Activated CD4-positive, alpha-beta memory T cell treated with anti-CD3 and anti-CD28 coated beads for 36 hours (primary cell): Measurements from ENCODE around the gene ASXL2. TPM values are rescaled to one million over a fixed set of nuclear protein-coding genes. Genes with fewer than 3 reads are reported as not detected.

Source experiments
- CTCF ChIA-PET: fragments of 350-600 bp; sonication (Branson Sonifier 250); formaldehyde crosslinking; loops from one replicate; lab custom pipeline; 2021; ENCODE audit warnings: antibody characterized with exemption, inconsistent platforms; lab: Charles Lee
- POLR2A ChIA-PET: fragments of 350-600 bp; sonication (Branson Sonifier 250); formaldehyde crosslinking; loops from one replicate; lab custom pipeline; 2021; ENCODE audit warnings: antibody characterized with exemption; lab: Charles Lee
- DNase-seq: peaks from one replicate; pipeline ENCODE4 v3.0.0-alpha.2; 2020
- H3K27ac Mint-ChIP-seq: one replicate; pipeline ENCODE4 v1.8.0; 2021; ENCODE audit warnings: mixed read lengths
- H3K27me3 Mint-ChIP-seq: one replicate; pipeline ENCODE4 v1.8.0; 2021; ENCODE audit warnings: mixed read lengths
- H3K36me3 Mint-ChIP-seq: one replicate; pipeline ENCODE4 v1.8.0; 2021; ENCODE audit warnings: mixed read lengths
- H3K4me1 Mint-ChIP-seq: one replicate; pipeline ENCODE4 v1.8.0; 2021; ENCODE audit warnings: low read depth, mixed read lengths
- H3K4me3 Mint-ChIP-seq: one replicate; pipeline ENCODE4 v1.8.0; 2021; ENCODE audit warnings: mild to moderate bottlenecking, mixed read lengths
- H3K9me3 Mint-ChIP-seq: one replicate; pipeline ENCODE4 v1.8.0; 2021; ENCODE audit warnings: mixed read lengths
- intact Hi-C: fragments of 100-400 bp; cut with micrococcal nuclease; formaldehyde crosslinking; loops from one replicate; pipeline ENCODE4 v1.15.1; 2023
- total RNA-seq, 2 experiments: library from RNA; stranded (reverse); gene quantifications; one replicate each; pipeline ENCODE4 v1.2.3, GENCODE V29; 2021

The ASXL2 gene
- total RNA-seq, 2 experiments from 2014 or later: 37.8 to 38.7 TPM

- intact Hi-C loops: no loop called here
- Mint-ChIP-seq H3K4me3 (no peak overlapping the region), H3K27ac (no peak overlapping the region), H3K36me3 (no peaks in the 10 kb centered on the region), H3K4me1 (peaks cover 4% of the 10 kb centered on the region), H3K27me3 (no peaks in the 10 kb centered on the region), H3K9me3 (no peaks in the 10 kb centered on the region)
- ChIA-PET CTCF (interaction anchor here (0.8 to 5.2 kb wide), 16 partner anchors 9 to 153 kb away, joined by 3 to 132 read pairs (median 6); partner anchors contain the start of gene DTNB), POLR2A (no interaction called here)
- no peak for DNase-seq
Measured at GRCh38 chr2:25699216-25699615, 179.1 kb downstream of the ASXL2 start.

- Mint-ChIP-seq H3K36me3 (no peaks in the 10 kb centered on the region), H3K27me3 (no peaks in the 10 kb centered on the region), H3K4me1 (peaks cover 4% of the 10 kb centered on the region), H3K27ac (no peak overlapping the region), H3K4me3 (no peak overlapping the region), H3K9me3 (no peaks in the 10 kb centered on the region)
- POLR2A ChIA-PET: no interaction called here
- intact Hi-C loops: no loop called here
- DNase-seq: no peak
- CTCF ChIA-PET: interaction anchor here (0.8 to 5.2 kb wide), 9 partner anchors 8 to 103 kb away, joined by 3 to 132 read pairs (median 6); no protein-coding TSS in a partner anchor
Measured at GRCh38 chr2:25698752-25699151, 179.5 kb downstream of the ASXL2 start.

GRCh38 chr2:25697559-25698341, 180.5 kb downstream of the ASXL2 start:
- peaks cover 4% of the 10 kb centered on the region for H3K4me1 Mint-ChIP-seq
- POLR2A ChIA-PET: no interaction called here

GRCh38 chr2:25692737-25693445, 185.4 kb downstream of the ASXL2 start:
- POLR2A ChIA-PET: interaction anchor here (0.7 kb wide), 1 partner anchor 19 kb away, joined by 5 read pairs; no protein-coding TSS in a partner anchor

More at GRCh38 chr2:25697559-25698341, 180.5 kb downstream of the ASXL2 start:
- CTCF ChIA-PET: interaction anchor here (1.9 to 5.2 kb wide), 2 partner anchors 11 to 90 kb away, joined by 9 to 132 read pairs; no protein-coding TSS in a partner anchor
- Mint-ChIP-seq H3K36me3 (no peaks in the 10 kb centered on the region), H3K27ac (no peak overlapping the region), H3K27me3 (no peaks in the 10 kb centered on the region), H3K9me3 (no peaks in the 10 kb centered on the region), H3K4me3 (no peak overlapping the region)
- intact Hi-C loops: no loop called here
- DNase-seq: no peak

GRCh38 chr2:25692143-25692542, 186.1 kb downstream of the ASXL2 start:
- Mint-ChIP-seq H3K9me3 (no peaks in the 10 kb centered on the region), H3K4me3 (no peak overlapping the region), H3K27ac (no peak overlapping the region), H3K36me3 (no peaks in the 10 kb centered on the region), H3K4me1 (no peaks in the 10 kb centered on the region), H3K27me3 (no peaks in the 10 kb centered on the region)
- intact Hi-C loops: no loop called here
- ChIA-PET POLR2A (interaction anchor here (0.7 kb wide), 1 partner anchor 18 kb away, joined by 5 read pairs; no protein-coding TSS in a partner anchor), CTCF (interaction anchor here (1.0 to 3.8 kb wide), 2 partner anchors 8 to 84 kb away, joined by 3 to 31 read pairs; no protein-coding TSS in a partner anchor)
- no peak for DNase-seq

More at GRCh38 chr2:25692737-25693445, 185.4 kb downstream of the ASXL2 start:
- CTCF ChIA-PET: no interaction called here
- intact Hi-C loops: no loop called here
- no peak overlapping the region for H3K27ac Mint-ChIP-seq
- H3K36me3 Mint-ChIP-seq: no peaks in the 10 kb centered on the region
- no peak for DNase-seq
- no peak overlapping the region for H3K4me3 Mint-ChIP-seq
- no peaks in the 10 kb centered on the region for H3K9me3 Mint-ChIP-seq
- H3K27me3 Mint-ChIP-seq: no peaks in the 10 kb centered on the region
- no peaks in the 10 kb centered on the region for H3K4me1 Mint-ChIP-seq

GRCh38 chr2:25690058-25690457, 188.2 kb downstream of the ASXL2 start:
- Mint-ChIP-seq H3K36me3 (no peaks in the 10 kb centered on the region), H3K4me3 (no peak overlapping the region), H3K27me3 (no peaks in the 10 kb centered on the region), H3K27ac (no peak overlapping the region), H3K9me3 (no peaks in the 10 kb centered on the region), H3K4me1 (no peaks in the 10 kb centered on the region)
- POLR2A ChIA-PET: no interaction called here
- intact Hi-C loops: no loop called here
- CTCF ChIA-PET: interaction anchor here (3.8 kb wide), 1 partner anchor 10 kb away, joined by 31 read pairs; no protein-coding TSS in a partner anchor
- DNase-seq: no peak

- no peak for DNase-seq
- H3K27me3 Mint-ChIP-seq: no peaks in the 10 kb centered on the region
- no peak overlapping the region for H3K4me3 Mint-ChIP-seq
- peaks cover 5% of the 10 kb centered on the region for H3K4me1 Mint-ChIP-seq
- H3K36me3 Mint-ChIP-seq: no peaks in the 10 kb centered on the region
- H3K27ac Mint-ChIP-seq: no peak overlapping the region
- no peaks in the 10 kb centered on the region for H3K9me3 Mint-ChIP-seq
- intact Hi-C loops: no loop called here
- CTCF ChIA-PET: interaction anchor here (2.9 kb wide), 1 partner anchor 10 kb away, joined by 9 read pairs; no protein-coding TSS in a partner anchor
- POLR2A ChIA-PET: no interaction called here
Measured at GRCh38 chr2:25688236-25688635, 190.1 kb downstream of the ASXL2 start.

- ChIA-PET CTCF (interaction anchor here (1.5 to 4.0 kb wide), 3 partner anchors 13 to 77 kb away, joined by 3 to 14 read pairs (median 9); no protein-coding TSS in a partner anchor), POLR2A (no interaction called here)
- intact Hi-C loops: no loop called here
- Mint-ChIP-seq H3K27me3 (no peaks in the 10 kb centered on the region), H3K4me1 (peaks cover 5% of the 10 kb centered on the region), H3K9me3 (no peaks in the 10 kb centered on the region), H3K27ac (no peak overlapping the region), H3K4me3 (no peak overlapping the region), H3K36me3 (no peaks in the 10 kb centered on the region)
- no peak for DNase-seq
Measured at GRCh38 chr2:25685741-25686140, 192.5 kb downstream of the ASXL2 start.

- Mint-ChIP-seq H3K27me3 (no peaks in the 10 kb centered on the region), H3K4me3 (no peak overlapping the region), H3K36me3 (no peaks in the 10 kb centered on the region), H3K27ac (no peak overlapping the region), H3K4me1 (peaks cover 5% of the 10 kb centered on the region), H3K9me3 (no peaks in the 10 kb centered on the region)
- ChIA-PET POLR2A (interaction anchor here (0.8 kb wide), 1 partner anchor 12 kb away, joined by 4 read pairs; the partner anchor contains the start of gene DTNB), CTCF (interaction anchor here (0.7 to 4.0 kb wide), 3 partner anchors 16 to 79 kb away, joined by 3 to 14 read pairs (median 3); no protein-coding TSS in a partner anchor)
- DNase-seq: peak; percentile 25
- intact Hi-C loops: no loop called here
Measured at GRCh38 chr2:25684577-25685473, 193.5 kb downstream of the ASXL2 start.
